ENCODE data around the gene EVPL. TPM values are rescaled to one million over a fixed set of nuclear protein-coding genes. Genes with fewer than 3 reads are reported as not detected.

The EVPL gene
- polyA plus RNA-seq, 3 donors, result not detected

DNA sequence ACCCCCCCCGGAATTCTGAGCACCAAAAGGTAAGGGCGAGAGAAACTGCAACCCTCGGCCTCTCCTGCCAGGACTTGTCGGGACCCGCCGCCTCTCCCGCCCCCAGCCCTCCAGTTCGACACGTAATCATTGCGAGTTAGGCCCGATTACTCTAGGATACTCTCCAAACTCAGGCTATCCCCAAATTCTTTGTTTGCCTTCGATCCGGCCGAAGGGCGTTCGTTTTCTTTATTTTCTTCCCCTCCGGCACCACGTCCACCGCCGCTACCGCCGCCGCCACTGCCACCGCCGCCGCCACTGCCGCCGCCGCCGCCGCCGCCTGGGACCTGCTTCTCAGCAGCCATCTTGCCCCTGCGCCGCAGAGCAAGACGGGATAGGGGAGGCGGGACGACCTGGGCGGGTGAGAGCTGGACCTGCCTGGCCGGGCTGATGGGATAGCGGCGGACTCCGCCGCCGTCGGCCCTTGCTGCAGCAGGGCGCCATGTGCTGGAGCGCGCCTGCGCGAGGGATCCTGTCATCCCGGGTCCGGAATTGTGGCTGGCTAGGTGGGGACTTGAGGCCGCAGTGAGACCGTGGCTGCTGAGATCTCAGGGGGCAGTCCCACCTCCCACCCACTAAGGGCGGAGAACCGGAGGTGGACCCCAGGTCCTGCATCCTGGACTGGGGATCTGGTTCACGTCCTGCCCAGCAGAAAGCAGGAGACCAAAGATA, 45.2 kb upstream of the EVPL start, which contains the start of gene SRP68:
Gene SRP68, minus strand, starts transcription at position 370 of the 711 bp plus-strand sequence. Its CDS starts 26 bp downstream, at position 344.
- peaks cover 32 to 40% of the 10 kb centered on the region in 2 donors for H3K27me3 ChIP-seq (ENCODE audit: control insufficient read depth in 2 of 2, insufficient read depth in 2 of 2, low read length in 2 of 2)
- peaks cover 46% of the 10 kb centered on the region for H3K4me1 Mint-ChIP-seq
- H4K20me1 ChIP-seq (ENCODE audit: insufficient read depth, low read length), result peaks cover 16% of the 10 kb centered on the region
- peak within 1 kb of the TSS; percentile 79 to 92 (median 87) for H3K27ac Mint-ChIP-seq
- peaks cover 5 to 15% of the 10 kb centered on the region in 2 donors for H3K36me3 ChIP-seq (replicated peaks in 1 of 2; ENCODE audit: control insufficient read depth in 1 of 2, insufficient read depth in 2 of 2, low read length in 2 of 2)
- H2AFZ ChIP-seq (ENCODE audit: insufficient read depth, low read depth, low read length, poor library complexity, severe bottlenecking), result peak within 1 kb of the TSS; percentile 99
- H3K79me2 ChIP-seq (ENCODE audit: insufficient read depth, low read length), result peaks cover 53% of the 10 kb centered on the region
- peak; percentile 82 to 87 (median 85) for DNase-seq
- 0% methylated on average over 47 of the region's 57 CpGs for WGBS (ENCODE audit: insufficient coverage)
- peaks cover 39 to 40% (median 39%) of the 10 kb centered on the region in 3 donors for H3K27me3 Mint-ChIP-seq (ENCODE audit: low read depth in 3 of 3)
- H3K9ac ChIP-seq (ENCODE audit: insufficient read depth, low read length, poor library complexity, severe bottlenecking), result peak within 1 kb of the TSS; percentile 84
- TF ChIP-seq, protein P1, sequence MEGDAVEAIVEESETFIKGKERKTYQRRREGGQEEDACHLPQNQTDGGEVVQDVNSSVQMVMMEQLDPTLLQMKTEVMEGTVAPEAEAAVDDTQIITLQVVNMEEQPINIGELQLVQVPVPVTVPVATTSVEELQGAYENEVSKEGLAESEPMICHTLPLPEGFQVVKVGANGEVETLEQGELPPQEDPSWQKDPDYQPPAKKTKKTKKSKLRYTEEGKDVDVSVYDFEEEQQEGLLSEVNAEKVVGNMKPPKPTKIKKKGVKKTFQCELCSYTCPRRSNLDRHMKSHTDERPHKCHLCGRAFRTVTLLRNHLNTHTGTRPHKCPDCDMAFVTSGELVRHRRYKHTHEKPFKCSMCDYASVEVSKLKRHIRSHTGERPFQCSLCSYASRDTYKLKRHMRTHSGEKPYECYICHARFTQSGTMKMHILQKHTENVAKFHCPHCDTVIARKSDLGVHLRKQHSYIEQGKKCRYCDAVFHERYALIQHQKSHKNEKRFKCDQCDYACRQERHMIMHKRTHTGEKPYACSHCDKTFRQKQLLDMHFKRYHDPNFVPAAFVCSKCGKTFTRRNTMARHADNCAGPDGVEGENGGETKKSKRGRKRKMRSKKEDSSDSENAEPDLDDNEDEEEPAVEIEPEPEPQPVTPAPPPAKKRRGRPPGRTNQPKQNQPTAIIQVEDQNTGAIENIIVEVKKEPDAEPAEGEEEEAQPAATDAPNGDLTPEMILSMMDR (IDR thresholded peaks at IDR 0.05), result no peak
- H3K27ac ChIP-seq (ENCODE audit: low read depth in 1 of 2, low read length in 2 of 2), result peak within 1 kb of the TSS; percentile 41 to 87
- peak within 1 kb of the TSS; percentile 93 to 96 for H3K4me3 Mint-ChIP-seq
- peaks cover 26 to 39% of the 10 kb centered on the region in 2 donors for H3K36me3 Mint-ChIP-seq
- H3K9me3 ChIP-seq (replicated peaks in 1 of 2; ENCODE audit: control insufficient read depth in 1 of 2, insufficient read depth in 1 of 2, low read length in 2 of 2), result peaks cover 0 to 19% of the 10 kb centered on the region in 2 donors
- H3K4me2 ChIP-seq (replicated peaks; ENCODE audit: extremely low read depth, low read length, poor library complexity, severe bottlenecking), result peak within 1 kb of the TSS; percentile 98
- H3K4me3 ChIP-seq (replicated peaks in 1 of 3; ENCODE audit: low read depth in 2 of 3, low read length in 3 of 3), result peak within 1 kb of the TSS; percentile 82 to 94 (median 89)
- H3K9me3 Mint-ChIP-seq, result peaks cover 3 to 27% (median 18%) of the 10 kb centered on the region in 7 donors
- H3K4me1 ChIP-seq (ENCODE audit: control insufficient read depth in 1 of 2, insufficient read depth in 2 of 2, low read length in 2 of 2), result peaks cover 48 to 58% of the 10 kb centered on the region in 2 donors
- intact Hi-C loops (cut with micrococcal nuclease), result no loop called here

DNA sequence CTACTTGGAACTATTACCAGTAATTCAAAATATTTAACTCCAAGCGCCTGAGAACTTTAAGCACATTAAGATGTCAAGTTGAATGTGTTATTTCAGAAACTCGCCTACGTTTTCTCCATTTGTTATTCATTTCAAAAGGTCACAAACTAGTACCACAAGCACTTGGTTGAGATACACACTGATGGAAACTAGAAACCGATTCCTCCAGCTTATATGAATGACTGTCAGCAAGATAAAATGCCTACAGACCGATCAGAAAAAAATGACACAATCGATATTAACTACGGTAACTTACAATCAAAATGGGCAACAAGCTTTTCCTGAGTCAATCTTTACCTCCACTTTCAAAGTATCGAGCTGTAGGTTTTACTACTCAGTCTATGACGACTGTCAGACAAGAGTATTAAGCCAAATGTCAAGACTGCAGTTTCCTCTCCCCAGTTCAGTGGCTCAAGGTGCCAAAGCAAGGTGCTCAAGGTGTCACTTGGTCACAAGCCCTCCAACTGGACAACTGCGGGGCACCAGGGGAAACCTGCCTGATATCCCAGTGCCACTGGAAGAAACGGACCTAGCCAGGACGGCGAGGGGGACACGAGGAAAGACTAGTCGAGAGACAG, 44.5 kb upstream of the EVPL start:
- peaks cover 40% of the 10 kb centered on the region for H3K4me1 Mint-ChIP-seq
- Histone ChIP-seq H2AFZ (ENCODE audit: insufficient read depth, low read depth, low read length, poor library complexity, severe bottlenecking) (peak overlapping the region; percentile 99), H3K36me3 (replicated peaks in 1 of 2; ENCODE audit: control insufficient read depth in 1 of 2, insufficient read depth in 2 of 2, low read length in 2 of 2) (peaks cover 11 to 21% of the 10 kb centered on the region in 2 donors)

More for the DNA sequence above, 44.5 kb upstream of the EVPL start:
- peaks cover 25 to 34% of the 10 kb centered on the region in 2 donors for H3K27me3 ChIP-seq (ENCODE audit: control insufficient read depth in 2 of 2, insufficient read depth in 2 of 2, low read length in 2 of 2)
- peaks cover under 1 to 24% (median 13%) of the 10 kb centered on the region in 7 donors for H3K9me3 Mint-ChIP-seq
- peaks cover 41 to 51% of the 10 kb centered on the region in 2 donors for H3K4me1 ChIP-seq (ENCODE audit: control insufficient read depth in 1 of 2, insufficient read depth in 2 of 2, low read length in 2 of 2)
- peak overlapping the region; percentile 82 to 94 (median 89) for H3K4me3 ChIP-seq (replicated peaks in 1 of 3; ENCODE audit: low read depth in 2 of 3, low read length in 3 of 3)
- H3K9me3 ChIP-seq (replicated peaks in 1 of 2; ENCODE audit: control insufficient read depth in 1 of 2, insufficient read depth in 1 of 2, low read length in 2 of 2), result peaks cover 0 to 13% of the 10 kb centered on the region in 2 donors
- no peak for DNase-seq
- WGBS (ENCODE audit: insufficient coverage), result 13% methylated on average over 11 of the region's 15 CpGs
- peaks cover 30 to 43% of the 10 kb centered on the region in 2 donors for H3K36me3 Mint-ChIP-seq
- peaks cover 54% of the 10 kb centered on the region for H3K79me2 ChIP-seq (ENCODE audit: insufficient read depth, low read length)
- peak overlapping the region; percentile 93 to 96 for H3K4me3 Mint-ChIP-seq
- peaks cover 16% of the 10 kb centered on the region for H4K20me1 ChIP-seq (ENCODE audit: insufficient read depth, low read length)
- peak overlapping the region; percentile 98 for H3K4me2 ChIP-seq (replicated peaks; ENCODE audit: extremely low read depth, low read length, poor library complexity, severe bottlenecking)
- H3K9ac ChIP-seq (ENCODE audit: insufficient read depth, low read length, poor library complexity, severe bottlenecking), result peak overlapping the region; percentile 84
- H3K27ac Mint-ChIP-seq, result peak overlapping the region; percentile 79 to 92 (median 87)
- peaks cover 32 to 34% (median 32%) of the 10 kb centered on the region in 3 donors for H3K27me3 Mint-ChIP-seq (ENCODE audit: low read depth in 3 of 3)
- peak overlapping the region; percentile 41 to 87 for H3K27ac ChIP-seq (ENCODE audit: low read depth in 1 of 2, low read length in 2 of 2)
- intact Hi-C loops (cut with micrococcal nuclease), result no loop called here
- TF ChIP-seq, protein P1 (IDR thresholded peaks at IDR 0.05), result no peak

Measured in CD14-positive monocyte (primary cell).